OCI-LY7 (cell line): ENCODE results near the gene SSU72. TPM values are rescaled to one million over a fixed set of nuclear protein-coding genes. Genes with fewer than 3 reads are reported as not detected.
"Not testable (repeated sequence)": the region's sequence is repeated elsewhere in the genome, so short reads cannot be mapped to it uniquely, and the experiment has no call there.

Source experiments
- BruUV-seq: library from RNA; stranded (reverse); fragments of 400-500 nt; replicated peaks from 2 replicates; lab custom pipeline; 2021; lab: Mats Ljungman, UMichigan
- CTCF ChIA-PET: fragments of 300-600 bp; sonication (Branson Sonifier 250); formaldehyde crosslinking; loops from one replicate; lab custom pipeline; 2022; ENCODE audit warnings: antibody characterized with exemption; ENCODE audit not compliant: unreplicated experiment; lab: Charles Lee
- POLR2A ChIA-PET: fragments of 300-600 bp; sonication (Branson Sonifier 250); formaldehyde crosslinking; loops from one replicate; lab custom pipeline; 2022; ENCODE audit warnings: antibody characterized with exemption; lab: Charles Lee
- DNase-seq: peaks from one replicate; pipeline ENCODE4 v3.0.0-alpha.2; 2015; ENCODE audit warnings: low spot score
- H2AFZ ChIP-seq: fragments of 200-600 bp; sonication (generic), shearing (Covaris generic); 2 replicates; pipeline ENCODE4 v1.6.1; 2014; ENCODE audit warnings: mild to moderate bottlenecking, antibody characterized with exemption, low read length, moderate library complexity
- H3K27ac ChIP-seq: fragments of 200-600 bp; sonication (generic); 2 replicates; pipeline ENCODE4 v1.5.1; 2014; ENCODE audit warnings: mixed run types, low read depth, mild to moderate bottlenecking, moderate library complexity, low read length, inconsistent platforms; ENCODE audit not compliant: poor library complexity, severe bottlenecking
- H3K36me3 ChIP-seq: fragments of 200-600 bp; sonication (generic); 2 replicates; pipeline ENCODE4 v1.6.1; 2014; ENCODE audit warnings: mild to moderate bottlenecking, antibody characterized with exemption, low read length, moderate library complexity, mixed read lengths; ENCODE audit not compliant: insufficient read depth
- H3K4me1 ChIP-seq: fragments of 200-600 bp; sonication (generic); 2 replicates; pipeline ENCODE4 v1.5.1; 2014; ENCODE audit warnings: mild to moderate bottlenecking, low read length; ENCODE audit not compliant: insufficient read depth, poor library complexity, severe bottlenecking
- H3K4me2 ChIP-seq: fragments of 200-600 bp; sonication (generic); 2 replicates; pipeline ENCODE4 v1.6.1; 2014; ENCODE audit warnings: mild to moderate bottlenecking, low read length
- H3K4me3 ChIP-seq: fragments of 200-600 bp; sonication (generic); 2 replicates; pipeline ENCODE4 v1.5.1; 2014; ENCODE audit warnings: mild to moderate bottlenecking, low read depth, low read length; ENCODE audit not compliant: poor library complexity, severe bottlenecking
- H3K79me2 ChIP-seq: fragments of 200-600 bp; sonication (generic); 2 replicates; pipeline ENCODE4 v1.6.1; 2016; ENCODE audit warnings: low read depth, mild to moderate bottlenecking, low read length, moderate library complexity, mixed read lengths; ENCODE audit not compliant: insufficient read depth
- H3K9me2 ChIP-seq: fragments of 200-600 bp; sonication (generic); 2 replicates; pipeline ENCODE4 v1.6.1; 2016; ENCODE audit warnings: mild to moderate bottlenecking, low read length, mixed read lengths; ENCODE audit not compliant: insufficient read depth
- H3K9me3 ChIP-seq: fragments of 200-600 bp; sonication (generic); 2 replicates; pipeline ENCODE4 v1.6.1; 2014; ENCODE audit warnings: mild to moderate bottlenecking, mixed run types, low read length, mixed read lengths
- H4K20me1 ChIP-seq: fragments of 200-600 bp; sonication (generic); 2 replicates; pipeline ENCODE4 v1.6.1; 2014; ENCODE audit warnings: mild to moderate bottlenecking, antibody characterized with exemption, low read length, moderate library complexity, mixed read lengths; ENCODE audit not compliant: insufficient read depth
- EZH2phosphoT487 ChIP-seq: fragments of 200-600 bp; sonication (generic); IDR thresholded peaks from 2 replicates; pipeline ENCODE4 v1.6.1; 2018; ENCODE audit warnings: low read depth, borderline replicate concordance, mild to moderate bottlenecking, mixed run types, antibody characterized with exemption, low read length, moderate library complexity, mixed read lengths
- intact Hi-C: fragments of 100-400 bp; cut with micrococcal nuclease; formaldehyde crosslinking; loops from one replicate; pipeline ENCODE4 v1.10.0; 2022; ENCODE audit not compliant: unreplicated experiment
- total RNA-seq, 2 experiments: library from RNA; depleted of rRNA in 1 of 2; stranded (reverse); fragments of >200 nt in 1 of 2; shearing (Covaris generic) in 1 of 2; gene quantifications; 2 replicates each; pipeline ENCODE4 v1.2.3, GENCODE V29; 2014 to 2022
- TF ChIP-seq, protein P1 (sequence below): fragments of 200-600 bp; sonication (generic); conservative IDR thresholded peaks from 2 replicates; pipeline ENCODE4 v1.5.1; 2014; ENCODE audit warnings: mild to moderate bottlenecking, antibody characterized with exemption, low read length, moderate library complexity, mixed read lengths

The SSU72 gene
- total RNA-seq, 2 experiments from 2014 or later, result 97.7 to 149 TPM

DNA sequence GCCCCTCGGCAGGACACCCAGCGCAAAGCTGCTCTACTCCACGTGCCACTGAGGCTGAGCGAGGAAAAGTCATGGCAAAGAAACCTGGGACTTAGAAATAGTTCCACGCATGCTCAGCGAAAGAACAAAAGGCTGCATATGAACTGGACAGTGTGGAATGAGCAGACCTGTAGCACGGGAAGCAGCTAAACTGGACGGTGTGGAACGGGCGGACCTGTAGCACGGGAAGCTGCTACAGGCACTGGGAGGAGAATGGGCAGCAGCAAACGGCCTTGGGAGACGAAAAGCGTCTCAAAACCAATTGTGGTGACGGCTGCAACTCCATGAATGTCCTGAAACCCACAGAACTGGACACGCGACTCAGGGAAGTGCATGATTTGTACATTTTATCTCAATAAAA lies 15.6 kb downstream of the SSU72 start:
- DNase-seq, result no peak
- no TSS peak for BruUV-seq
- Histone ChIP-seq H3K4me1 (peaks cover 38% of the 10 kb centered on the region), H3K27ac (peak overlapping the region; percentile 72), H3K4me3 (no peak overlapping the region), H2AFZ (no peak overlapping the region), H3K36me3 (peaks cover 56% of the 10 kb centered on the region), H4K20me1 (no peaks in the 10 kb centered on the region), H3K4me2 (no peak overlapping the region), H3K9me3 (no peaks in the 10 kb centered on the region), H3K9me2 (no peaks in the 10 kb centered on the region), H3K79me2 (peaks cover 5% of the 10 kb centered on the region; the same call in 1 of the 2 replicates)
- TF ChIP-seq, protein P1, sequence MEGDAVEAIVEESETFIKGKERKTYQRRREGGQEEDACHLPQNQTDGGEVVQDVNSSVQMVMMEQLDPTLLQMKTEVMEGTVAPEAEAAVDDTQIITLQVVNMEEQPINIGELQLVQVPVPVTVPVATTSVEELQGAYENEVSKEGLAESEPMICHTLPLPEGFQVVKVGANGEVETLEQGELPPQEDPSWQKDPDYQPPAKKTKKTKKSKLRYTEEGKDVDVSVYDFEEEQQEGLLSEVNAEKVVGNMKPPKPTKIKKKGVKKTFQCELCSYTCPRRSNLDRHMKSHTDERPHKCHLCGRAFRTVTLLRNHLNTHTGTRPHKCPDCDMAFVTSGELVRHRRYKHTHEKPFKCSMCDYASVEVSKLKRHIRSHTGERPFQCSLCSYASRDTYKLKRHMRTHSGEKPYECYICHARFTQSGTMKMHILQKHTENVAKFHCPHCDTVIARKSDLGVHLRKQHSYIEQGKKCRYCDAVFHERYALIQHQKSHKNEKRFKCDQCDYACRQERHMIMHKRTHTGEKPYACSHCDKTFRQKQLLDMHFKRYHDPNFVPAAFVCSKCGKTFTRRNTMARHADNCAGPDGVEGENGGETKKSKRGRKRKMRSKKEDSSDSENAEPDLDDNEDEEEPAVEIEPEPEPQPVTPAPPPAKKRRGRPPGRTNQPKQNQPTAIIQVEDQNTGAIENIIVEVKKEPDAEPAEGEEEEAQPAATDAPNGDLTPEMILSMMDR, result no peak
- no peak for TF ChIP-seq EZH2phosphoT487
- ChIA-PET CTCF (no interaction called here), POLR2A (no interaction called here)
- intact Hi-C loops, result no loop called here

DNA sequence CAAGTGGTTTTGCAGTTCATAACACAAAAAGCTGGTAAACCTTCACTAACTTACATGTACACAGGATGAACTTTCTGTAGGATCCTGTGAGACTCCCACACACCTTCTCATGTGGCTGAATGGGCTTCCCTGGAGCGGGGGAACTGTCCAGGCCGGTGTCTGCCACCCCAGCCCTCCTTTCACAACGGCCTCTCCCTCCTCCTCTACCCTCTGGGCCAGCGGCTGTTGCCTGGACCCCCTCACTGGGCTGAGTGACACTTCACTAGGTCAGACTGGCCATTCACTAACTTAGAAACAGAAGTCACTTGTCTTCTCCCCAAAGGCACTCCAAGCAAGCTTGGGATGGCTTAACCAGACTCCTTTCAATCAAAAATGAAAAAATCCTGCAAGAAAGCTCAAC lies 16.1 kb downstream of the SSU72 start:
- TF ChIP-seq, protein P1, result no peak
- no peak for TF ChIP-seq EZH2phosphoT487
- no peaks in the 10 kb centered on the region for H3K9me3 ChIP-seq
- DNase-seq, result no peak
- no peaks in the 10 kb centered on the region; the same call in 1 of the 2 replicates for H3K79me2 ChIP-seq
- no peaks in the 10 kb centered on the region for H4K20me1 ChIP-seq
- intact Hi-C loops, result no loop called here
- H3K27ac ChIP-seq, result peak overlapping the region; percentile 72
- no peak overlapping the region for H3K4me3 ChIP-seq
- POLR2A ChIA-PET, result no interaction called here
- no TSS peak for BruUV-seq
- no peak overlapping the region for H2AFZ ChIP-seq
- peaks cover 51% of the 10 kb centered on the region for H3K36me3 ChIP-seq
- CTCF ChIA-PET, result no interaction called here
- peaks cover 38% of the 10 kb centered on the region for H3K4me1 ChIP-seq
- no peaks in the 10 kb centered on the region for H3K9me2 ChIP-seq
- H3K4me2 ChIP-seq, result peak overlapping the region; percentile 57

DNA sequence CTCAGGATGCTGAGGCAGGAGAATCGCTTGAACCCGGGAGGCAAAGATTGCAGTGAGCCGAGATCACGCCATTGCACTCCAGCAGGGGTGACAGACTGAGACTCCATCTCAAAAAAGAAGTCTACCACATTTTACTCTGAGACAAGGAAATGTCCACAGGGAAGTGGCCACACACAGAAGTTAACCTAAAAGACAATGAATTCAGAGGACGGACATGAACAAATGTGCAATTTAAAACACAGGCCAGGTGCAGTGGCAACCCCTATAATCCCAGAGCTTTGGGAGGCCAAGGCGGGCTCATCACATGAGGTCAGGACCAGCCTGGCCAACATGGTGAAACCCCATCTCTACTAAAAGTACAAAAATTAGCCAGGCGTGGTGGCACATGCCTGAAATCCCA lies 17.0 kb downstream of the SSU72 start:
- H3K9me3 ChIP-seq, H4K20me1 ChIP-seq, H3K79me2 ChIP-seq, intact Hi-C loops, H2AFZ ChIP-seq, H3K9me2 ChIP-seq, CTCF ChIA-PET, BruUV-seq: not testable (repeated sequence)
- Histone ChIP-seq H3K4me1 (peaks cover 38% of the 10 kb centered on the region), H3K4me2 (peak overlapping the region; percentile 57), H3K4me3 (peak overlapping the region; percentile 17), H3K27ac (peak overlapping the region; percentile 72), H3K36me3 (peaks cover 42% of the 10 kb centered on the region)
- POLR2A ChIA-PET, result interaction anchor here (0.6 to 1.6 kb wide), 3 partner anchors 13 to 56 kb away, joined by 3 to 6 read pairs (median 4); no protein-coding TSS in a partner anchor
- peak; percentile 24 for DNase-seq

DNA sequence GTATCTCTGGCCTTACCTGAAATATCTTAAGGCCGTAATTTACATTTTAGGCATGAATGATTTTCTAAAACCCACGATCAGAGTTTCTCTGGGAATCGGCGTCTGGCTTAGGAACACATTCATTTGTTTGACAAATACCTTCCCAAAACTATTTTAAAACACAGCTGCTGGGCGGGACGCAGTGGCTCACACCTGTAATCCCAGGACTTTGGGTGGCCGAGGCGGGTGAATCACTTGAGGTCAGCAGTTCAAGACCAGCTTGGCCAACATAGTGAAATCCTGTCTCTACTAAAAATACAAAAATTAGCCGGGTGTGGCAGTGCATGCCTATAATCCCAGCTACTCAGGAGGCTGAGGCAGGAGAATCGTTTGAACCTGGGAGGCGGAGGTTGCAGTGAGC lies 17.7 kb downstream of the SSU72 start:
- H4K20me1 ChIP-seq, H3K9me3 ChIP-seq, H2AFZ ChIP-seq, intact Hi-C loops, H3K79me2 ChIP-seq, DNase-seq, H3K9me2 ChIP-seq, CTCF ChIA-PET, BruUV-seq: not testable (repeated sequence)
- H3K4me3 ChIP-seq, result peak overlapping the region; percentile 15
- peaks cover 35% of the 10 kb centered on the region for H3K36me3 ChIP-seq
- POLR2A ChIA-PET, result interaction anchor here (1.6 kb wide), 1 partner anchor 14 kb away, joined by 6 read pairs; no protein-coding TSS in a partner anchor
- peaks cover 36% of the 10 kb centered on the region for H3K4me1 ChIP-seq
- H3K4me2 ChIP-seq, result peak overlapping the region; percentile 57
- H3K27ac ChIP-seq, result peak overlapping the region; percentile 72
